WI38 (cell line): Measurements from ENCODE around the gene DNAH8.

Experiments used
- H3K4me3 ChIP-seq: 2 replicates; pipeline ENCODE4 v1.5.1; 2011; ENCODE audit warnings: low read depth, mild to moderate bottlenecking, control low read depth, low read length
- TF ChIP-seq, protein P1 (sequence below): IDR thresholded peaks from 2 replicates; pipeline ENCODE4 v1.5.1; 2012; ENCODE audit warnings: low read depth, mild to moderate bottlenecking, control low read depth, low read length

DNAH8 gene

DNA sequence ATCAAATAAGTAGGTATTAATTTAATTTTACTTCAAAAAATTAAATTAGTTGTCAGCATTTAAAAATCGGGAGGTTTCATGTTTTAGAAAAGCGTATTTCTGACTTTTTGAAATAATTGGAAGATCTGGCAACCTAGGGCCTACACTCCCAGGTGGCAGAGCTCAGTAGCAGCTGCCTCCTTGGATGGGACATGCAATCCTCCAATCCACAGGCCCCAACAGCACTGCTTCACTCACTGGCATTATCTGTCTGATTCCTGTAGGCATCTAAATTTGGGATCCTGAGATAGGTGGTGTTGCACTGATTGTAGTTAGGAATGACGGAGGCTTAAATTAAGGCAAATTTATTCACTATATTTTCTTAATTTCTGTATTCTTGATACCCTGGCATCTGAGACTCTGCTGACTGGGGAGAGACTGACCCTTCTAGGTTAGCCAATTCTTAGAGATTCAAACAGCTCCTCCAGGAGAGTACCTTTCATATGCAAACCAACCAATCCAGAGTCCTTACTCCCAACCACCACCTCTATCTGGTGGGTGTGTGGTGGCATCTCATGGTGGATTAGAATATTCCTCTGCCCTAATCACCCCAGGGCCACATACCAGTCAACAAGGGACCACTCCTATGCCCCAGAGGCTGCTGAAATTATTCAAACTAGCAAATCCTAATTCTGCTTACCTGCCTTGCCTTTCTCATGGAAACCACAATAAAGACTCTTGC is 186.9 kb downstream of the DNAH8 start:
- H3K4me3 ChIP-seq: no peak overlapping the region
- TF ChIP-seq, protein P1, sequence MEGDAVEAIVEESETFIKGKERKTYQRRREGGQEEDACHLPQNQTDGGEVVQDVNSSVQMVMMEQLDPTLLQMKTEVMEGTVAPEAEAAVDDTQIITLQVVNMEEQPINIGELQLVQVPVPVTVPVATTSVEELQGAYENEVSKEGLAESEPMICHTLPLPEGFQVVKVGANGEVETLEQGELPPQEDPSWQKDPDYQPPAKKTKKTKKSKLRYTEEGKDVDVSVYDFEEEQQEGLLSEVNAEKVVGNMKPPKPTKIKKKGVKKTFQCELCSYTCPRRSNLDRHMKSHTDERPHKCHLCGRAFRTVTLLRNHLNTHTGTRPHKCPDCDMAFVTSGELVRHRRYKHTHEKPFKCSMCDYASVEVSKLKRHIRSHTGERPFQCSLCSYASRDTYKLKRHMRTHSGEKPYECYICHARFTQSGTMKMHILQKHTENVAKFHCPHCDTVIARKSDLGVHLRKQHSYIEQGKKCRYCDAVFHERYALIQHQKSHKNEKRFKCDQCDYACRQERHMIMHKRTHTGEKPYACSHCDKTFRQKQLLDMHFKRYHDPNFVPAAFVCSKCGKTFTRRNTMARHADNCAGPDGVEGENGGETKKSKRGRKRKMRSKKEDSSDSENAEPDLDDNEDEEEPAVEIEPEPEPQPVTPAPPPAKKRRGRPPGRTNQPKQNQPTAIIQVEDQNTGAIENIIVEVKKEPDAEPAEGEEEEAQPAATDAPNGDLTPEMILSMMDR: no peak

DNA sequence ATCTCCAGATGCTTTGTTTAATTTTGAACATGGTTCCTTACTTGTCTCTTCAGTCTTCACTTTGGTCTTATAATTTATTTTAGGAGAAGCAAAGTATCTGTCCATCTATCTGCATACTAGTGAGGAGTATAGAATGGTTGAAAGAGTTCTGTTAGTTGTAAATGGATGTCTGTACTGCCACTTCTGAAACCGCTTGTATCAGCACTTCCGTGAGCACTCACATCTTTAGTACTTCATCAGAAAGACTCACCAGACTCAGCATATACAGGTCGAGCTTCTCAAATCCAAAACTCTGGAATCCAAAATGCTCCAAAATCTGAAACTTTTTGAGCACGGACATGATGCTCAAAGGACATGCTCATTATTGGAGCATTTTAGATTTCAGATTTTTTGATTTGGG is 191.5 kb downstream of the DNAH8 start:
- TF ChIP-seq, protein P1: no peak

DNA sequence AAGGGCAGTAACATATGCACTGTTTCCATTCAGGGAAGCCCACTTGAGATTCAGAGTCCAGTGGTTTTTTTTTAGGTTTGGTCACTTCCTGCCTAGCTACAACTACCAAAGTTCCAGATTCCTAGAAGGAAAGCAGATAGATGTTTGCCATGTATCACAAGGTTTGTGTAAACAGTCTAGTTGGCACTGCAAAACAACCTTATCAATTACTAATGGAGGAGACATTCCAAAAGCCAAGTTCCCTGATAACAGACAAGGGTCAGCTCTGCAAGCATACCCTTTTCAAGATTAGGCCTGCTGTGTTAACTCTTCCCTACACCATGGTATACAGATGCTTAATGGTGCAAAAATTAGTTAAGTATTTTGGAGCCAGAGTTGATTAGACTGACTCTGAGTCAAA is 192.2 kb downstream of the DNAH8 start:
- TF ChIP-seq, protein P1: no peak
- no peak overlapping the region for H3K4me3 ChIP-seq

More for the DNA sequence above, 191.5 kb downstream of the DNAH8 start:
- H3K4me3 ChIP-seq: no peak overlapping the region

- H3K4me3 ChIP-seq: no peak overlapping the region
- TF ChIP-seq, protein P1: no peak
Observed at GRCh38 chr6:38909015-38909730, 194.1 kb downstream of the DNAH8 start.

DNA sequence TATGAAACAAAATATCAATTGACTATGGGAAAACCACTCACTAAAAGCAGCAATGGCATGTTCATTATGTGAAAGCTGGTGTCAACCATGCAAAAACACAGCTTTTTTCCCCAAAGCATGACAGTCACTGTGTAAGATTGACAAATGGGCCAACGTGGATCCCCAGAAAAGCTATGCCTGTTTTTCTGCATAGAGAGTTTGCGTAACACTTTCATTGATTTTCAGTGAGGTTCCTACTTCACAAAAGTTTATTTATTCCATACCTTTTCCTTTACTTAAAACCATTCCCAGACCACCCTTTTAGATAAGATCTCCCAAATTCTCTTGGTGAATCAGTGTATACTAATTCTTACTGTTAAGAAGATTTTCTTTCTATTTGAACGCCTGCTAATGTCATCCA is 195.1 kb downstream of the DNAH8 start:
- H3K4me3 ChIP-seq: no peak overlapping the region
- TF ChIP-seq, protein P1: no peak

GRCh38 chr6:38912378-38912777 is 197.3 kb downstream of the DNAH8 start:
- TF ChIP-seq, protein P1: no peak
- H3K4me3 ChIP-seq: no peak overlapping the region
